BJ (cell line): Measurements from ENCODE around the gene SH3BP2. TPM values are rescaled to one million over a fixed set of nuclear protein-coding genes. Genes with fewer than 3 reads are reported as not detected.

Experiments used
- CTCF ChIA-PET: fragments of 350-600 bp; formaldehyde crosslinking; extraction: SDS; loops from one replicate; lab custom pipeline; 2021; ENCODE audit warnings: antibody characterized with exemption, inconsistent platforms; lab: Yijun Ruan, JAX
- POLR2A ChIA-PET: fragments of 300-600 bp; sonication (Branson Sonifier 250); formaldehyde crosslinking; extraction: SDS; loops from one replicate; lab custom pipeline; 2021; ENCODE audit warnings: antibody characterized with exemption; lab: Charles Lee
- DNase-seq: peaks from one replicate; pipeline ENCODE4 v3.0.0-alpha.2; 2011; ENCODE audit warnings: low read depth
- H3K27me3 ChIP-seq: 2 replicates; pipeline ENCODE4 v1.6.0; 2011; ENCODE audit warnings: low read length; ENCODE audit not compliant: control insufficient read depth, insufficient read depth
- H3K36me3 ChIP-seq: 2 replicates; pipeline ENCODE4 v1.5.1; 2011; ENCODE audit warnings: low read length; ENCODE audit not compliant: control insufficient read depth, insufficient read depth
- H3K4me3 ChIP-seq: 2 replicates; pipeline ENCODE4 v1.5.1; 2011; ENCODE audit warnings: low read depth, mild to moderate bottlenecking, control low read depth, low read length
- CTCF ChIP-seq: IDR thresholded peaks from 2 replicates; pipeline ENCODE4 v1.5.1; 2011; ENCODE audit warnings: low read depth, mild to moderate bottlenecking, control low read depth, inconsistent platforms, low read length, moderate library complexity; ENCODE audit not compliant: insufficient read depth
- polyA plus RNA-seq: library from polyadenylated mRNA; depleted of rRNA; stranded (reverse); fragments of >200 nt; gene quantifications from 2 replicates; pipeline ENCODE4 v1.2.3, GENCODE V29; 2011

The SH3BP2 gene
- polyA plus RNA-seq, 1 experiment: 42.2 TPM

- no peak for DNase-seq
- Histone ChIP-seq H3K27me3 (no peaks in the 10 kb centered on the region), H3K4me3 (no peak overlapping the region), H3K36me3 (peaks cover 4% of the 10 kb centered on the region; the same call in 1 of the 2 replicates)
- CTCF ChIA-PET: interaction anchor here (0.7 to 1.4 kb wide), 2 partner anchors 34 to 158 kb away, joined by 3 to 6 read pairs; no protein-coding TSS in a partner anchor
- POLR2A ChIA-PET: no interaction called here
- TF ChIP-seq CTCF: no peak
Observed at GRCh38 chr4:2797545-2798305, 4.8 kb downstream of the SH3BP2 start.

GRCh38 chr4:2798399-2799223, 5.7 kb downstream of the SH3BP2 start:
- H3K4me3 ChIP-seq: no peak overlapping the region
- no peak for TF ChIP-seq CTCF
- H3K27me3 ChIP-seq: no peaks in the 10 kb centered on the region
- DNase-seq: no peak
- peaks cover 8% of the 10 kb centered on the region for H3K36me3 ChIP-seq
- ChIA-PET POLR2A (no interaction called here), CTCF (no interaction called here)

GRCh38 chr4:2799224-2799911, 6.5 kb downstream of the SH3BP2 start:
- POLR2A ChIA-PET: no interaction called here
- no peak for TF ChIP-seq CTCF
- CTCF ChIA-PET: no interaction called here
- Histone ChIP-seq H3K27me3 (no peaks in the 10 kb centered on the region), H3K36me3 (peaks cover 10% of the 10 kb centered on the region), H3K4me3 (no peak overlapping the region)
- no peak for DNase-seq

GRCh38 chr4:2799971-2800690, 7.2 kb downstream of the SH3BP2 start:
- DNase-seq: no peak
- H3K27me3 ChIP-seq: no peaks in the 10 kb centered on the region
- no peak overlapping the region for H3K4me3 ChIP-seq
- TF ChIP-seq CTCF: no peak
- POLR2A ChIA-PET: interaction anchor here (0.8 kb wide), 1 partner anchor 12 kb away, joined by 3 read pairs; no protein-coding TSS in a partner anchor
- CTCF ChIA-PET: no interaction called here
- H3K36me3 ChIP-seq: peaks cover 9% of the 10 kb centered on the region
